Panc1 (cell line): ENCODE measurements around the gene RAB26.
"Not testable (repeated sequence)": the region's sequence is repeated elsewhere in the genome, so short reads cannot be mapped to it uniquely, and the experiment has no call there.

Source experiments
- CTCF ChIP-seq: fragments of 450-650 bp; IDR thresholded peaks from 2 replicates; pipeline ENCODE4 v1.5.1; 2017; ENCODE audit warnings: mild to moderate bottlenecking
- SIN3A ChIP-seq: IDR thresholded peaks from 2 replicates; pipeline ENCODE4 v1.6.1; 2012; ENCODE audit warnings: low read depth, mild to moderate bottlenecking, low read length, moderate library complexity, borderline replicate concordance; ENCODE audit not compliant: insufficient read depth
- TCF7L2 ChIP-seq: IDR thresholded peaks from 2 replicates; pipeline ENCODE4 v1.6.1; 2011; ENCODE audit warnings: mild to moderate bottlenecking, low read depth, low read length, inconsistent platforms

GRCh38 chr16:2104464-2104863 lies 44.0 kb upstream of the RAB26 start:
- TF ChIP-seq TCF7L2, CTCF, SIN3A: not testable (repeated sequence)
